Cardiac septum (tissue), 1 donor: ENCODE results near the gene SMOC2. TPM values are rescaled to one million over a fixed set of nuclear protein-coding genes. Genes with fewer than 3 reads are reported as not detected.
"Not testable (repeated sequence)": the region's sequence is repeated elsewhere in the genome, so short reads cannot be mapped to it uniquely, and the experiment has no call there.

Experiments used
- DNase-seq: peaks from one replicate; pipeline ENCODE4 v3.0.0-alpha.2; 2020; ENCODE audit warnings: low spot score
- intact Hi-C: fragments of 100-400 bp; cut with DNase I; formaldehyde crosslinking; loops from one replicate; pipeline ENCODE4 v1.14.0; 2022
- total RNA-seq: library from RNA; stranded (reverse); fragmentation: NEBNext Ultra II Directional; extraction: Animal tissue kit (Norgen Biotek cat#: 25700); gene quantifications from one replicate; pipeline ENCODE4 v1.2.1, GENCODE V29; 2021
- donor health status: DM: no; HTN: no; CAD: no.

The SMOC2 gene
- total RNA-seq, 1 donor from 2014 or later = 37.2 TPM

- DNase-seq, intact Hi-C loops: not testable (repeated sequence)
Observed at GRCh38 chr6:168677323-168677781, 236.4 kb downstream of the SMOC2 start.

- intact Hi-C loops = no loop called here
- no peak for DNase-seq
Observed at GRCh38 chr6:168678077-168678476, 237.1 kb downstream of the SMOC2 start.

GRCh38 chr6:168678588-168678987 lies 237.6 kb downstream of the SMOC2 start:
- intact Hi-C loops = no loop called here
- peak; percentile 33 for DNase-seq

DNA sequence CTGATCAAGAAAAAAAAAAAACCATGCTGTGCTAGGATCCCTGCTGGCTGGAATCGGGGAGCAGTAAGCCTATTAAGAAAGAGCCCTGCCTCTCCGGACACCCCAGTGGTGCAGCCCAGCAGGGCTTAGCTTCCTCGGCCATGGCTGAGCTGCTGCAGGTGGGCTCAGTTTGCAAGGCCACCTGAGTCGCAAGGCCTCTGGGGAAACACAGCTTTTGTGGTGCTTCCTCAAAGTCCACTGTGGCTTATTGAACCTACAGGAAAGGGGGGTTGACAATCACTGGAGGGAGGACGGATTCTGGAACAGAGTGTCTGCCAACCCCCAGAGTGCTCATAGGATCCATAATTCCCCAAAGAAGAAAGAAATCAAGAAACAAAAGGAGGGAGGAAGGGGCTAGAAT lies 240.8 kb downstream of the SMOC2 start:
- intact Hi-C loops = no loop called here
- peak; percentile 17 for DNase-seq

DNA sequence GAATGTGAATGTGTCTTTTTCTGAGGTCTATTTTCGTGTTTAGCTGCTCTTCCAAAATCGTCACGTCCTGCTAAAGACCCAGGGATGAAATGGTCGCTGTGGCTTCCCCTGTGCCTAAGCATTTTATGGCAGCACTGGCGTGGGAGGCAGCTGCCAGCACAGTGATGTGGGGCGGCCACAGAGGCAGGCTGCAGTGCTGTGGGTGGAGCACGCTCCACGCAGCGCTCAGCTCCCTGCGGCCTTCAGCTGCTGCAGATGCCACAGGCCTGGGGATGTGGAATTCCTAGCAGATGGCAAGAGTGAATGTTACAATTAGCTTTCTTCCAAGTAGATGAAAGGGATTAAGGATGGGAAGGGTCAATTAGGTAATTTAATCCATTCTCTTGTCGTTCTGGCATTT lies 242.6 kb downstream of the SMOC2 start:
- no peak for DNase-seq

GRCh38 chr6:168684471-168684870 lies 243.5 kb downstream of the SMOC2 start:
- peak; percentile 55 for DNase-seq
- intact Hi-C loops = no loop called here

More for the DNA sequence above, 242.6 kb downstream of the SMOC2 start:
- intact Hi-C loops = no loop called here

DNA sequence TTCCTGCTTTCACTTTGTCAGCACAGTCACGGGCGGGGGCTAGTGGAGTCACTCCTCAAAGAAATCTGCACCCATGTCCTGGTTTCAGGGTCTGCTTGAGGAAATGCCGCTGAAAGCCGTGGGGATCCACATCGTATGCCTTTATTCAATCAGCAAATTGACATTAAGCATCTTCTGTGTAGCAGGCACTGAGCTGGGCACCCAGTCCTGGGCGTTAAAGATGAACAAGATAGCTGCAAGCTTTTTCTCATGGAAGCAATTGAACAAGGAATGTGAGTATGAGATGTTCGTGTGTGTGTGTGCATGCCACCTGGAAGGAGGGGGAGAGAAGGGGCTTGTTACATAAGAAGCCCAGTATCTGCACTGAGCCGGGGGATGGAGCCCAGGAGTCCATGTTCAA lies 243.9 kb downstream of the SMOC2 start:
- intact Hi-C loops = no loop called here
- DNase-seq = peak; percentile 58

DNA sequence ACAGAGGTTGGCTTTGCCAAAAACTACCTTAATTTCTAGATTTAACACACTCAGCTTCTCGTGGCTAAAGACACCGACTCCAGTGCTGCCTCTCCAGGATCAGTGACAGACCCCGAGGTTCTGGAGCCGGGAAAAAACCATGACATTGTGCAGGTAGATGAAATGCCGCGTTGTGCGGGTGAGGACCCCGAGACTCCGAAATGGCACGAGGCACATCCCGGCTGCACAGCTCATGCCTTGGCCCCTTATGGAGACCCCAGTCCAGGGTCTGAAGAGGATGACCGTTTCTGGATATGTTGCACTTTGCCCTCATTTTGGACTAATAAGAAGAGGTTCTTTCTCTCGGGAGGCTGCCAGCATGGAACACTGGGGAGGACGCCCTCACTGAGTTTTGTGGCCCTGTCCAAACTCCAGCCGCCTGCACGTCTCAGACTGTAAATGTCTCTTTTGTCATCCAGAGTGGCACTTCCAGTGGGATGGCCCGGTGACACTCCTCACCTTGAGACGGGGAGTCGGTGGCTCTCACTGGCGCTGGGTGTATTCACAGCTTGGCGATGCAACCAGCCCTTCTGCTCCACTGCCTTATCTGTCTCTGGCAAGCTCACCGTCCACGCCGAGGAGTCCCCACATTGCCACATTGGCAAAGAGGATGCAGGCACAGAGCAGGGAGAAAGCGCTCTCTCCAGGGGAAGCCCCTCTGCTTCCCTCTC lies 245.2 kb downstream of the SMOC2 start:
- intact Hi-C loops = no loop called here
- peak; percentile 59 for DNase-seq

DNA sequence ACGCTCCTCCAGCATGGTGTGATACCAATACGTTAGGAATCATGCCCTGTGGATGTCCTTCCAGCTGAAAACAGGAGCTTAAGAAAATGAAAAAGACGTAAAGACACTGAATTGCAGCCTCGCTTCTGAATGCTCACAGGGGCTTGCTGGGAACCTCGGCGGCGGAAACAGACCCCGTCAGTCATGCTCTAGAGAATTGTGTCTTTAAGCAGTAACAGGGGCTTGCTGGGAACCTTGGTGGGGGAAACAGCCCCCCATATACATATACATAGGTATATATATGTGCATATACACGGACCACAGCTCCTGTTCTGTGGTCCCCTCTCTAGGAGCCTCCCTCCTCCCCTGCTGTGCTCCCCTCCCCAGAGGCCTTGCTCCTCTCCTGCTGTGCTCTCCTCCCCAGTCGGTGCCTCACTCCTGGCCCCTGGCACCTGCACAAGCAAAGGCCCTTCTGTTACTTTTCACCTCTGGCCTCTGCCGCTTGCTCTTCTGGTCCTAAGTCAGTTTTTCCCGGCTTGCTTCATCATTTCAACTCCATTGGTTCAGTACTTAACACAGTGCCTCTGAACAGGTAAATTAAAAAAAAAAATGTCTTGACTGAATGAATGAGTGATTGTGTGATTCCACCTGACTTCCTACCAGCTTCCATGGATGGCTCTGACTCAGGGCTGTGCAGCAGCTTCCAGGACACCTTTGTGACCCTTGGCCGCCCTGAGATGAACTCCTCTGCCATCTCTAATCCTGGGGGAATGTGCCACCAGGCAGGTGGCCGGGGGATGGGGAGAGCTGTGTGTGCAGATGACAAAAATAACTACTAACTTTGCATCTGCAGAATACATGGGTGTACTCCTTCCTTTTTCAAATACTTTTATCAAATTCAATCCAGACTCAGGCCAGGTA lies 246.1 kb downstream of the SMOC2 start:
- DNase-seq = peak; percentile 59
- intact Hi-C loops = no loop called here

DNA sequence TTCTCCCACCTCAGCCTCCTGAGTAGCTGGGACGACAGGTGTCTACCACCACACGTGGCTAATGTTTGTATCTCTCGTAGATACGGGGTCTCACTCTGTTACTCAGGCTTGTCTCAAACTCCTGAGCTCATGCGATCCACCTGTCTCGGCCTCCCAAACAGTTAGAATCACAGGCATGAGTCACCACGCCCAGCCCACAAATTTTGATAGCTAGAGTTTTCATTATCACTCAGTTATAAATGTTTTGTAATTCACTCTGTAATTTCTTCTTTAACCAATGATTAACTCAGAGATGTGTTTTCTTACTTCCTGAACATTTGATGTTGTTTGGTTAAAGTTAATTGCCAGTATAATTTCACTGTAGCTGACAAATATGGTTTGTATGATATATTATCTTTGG lies 249.3 kb downstream of the SMOC2 start:
- no peak for DNase-seq
- intact Hi-C loops = no loop called here

GRCh38 chr6:168691774-168692173 lies 250.8 kb downstream of the SMOC2 start:
- peak; percentile 44 for DNase-seq
- intact Hi-C loops = no loop called here

DNA sequence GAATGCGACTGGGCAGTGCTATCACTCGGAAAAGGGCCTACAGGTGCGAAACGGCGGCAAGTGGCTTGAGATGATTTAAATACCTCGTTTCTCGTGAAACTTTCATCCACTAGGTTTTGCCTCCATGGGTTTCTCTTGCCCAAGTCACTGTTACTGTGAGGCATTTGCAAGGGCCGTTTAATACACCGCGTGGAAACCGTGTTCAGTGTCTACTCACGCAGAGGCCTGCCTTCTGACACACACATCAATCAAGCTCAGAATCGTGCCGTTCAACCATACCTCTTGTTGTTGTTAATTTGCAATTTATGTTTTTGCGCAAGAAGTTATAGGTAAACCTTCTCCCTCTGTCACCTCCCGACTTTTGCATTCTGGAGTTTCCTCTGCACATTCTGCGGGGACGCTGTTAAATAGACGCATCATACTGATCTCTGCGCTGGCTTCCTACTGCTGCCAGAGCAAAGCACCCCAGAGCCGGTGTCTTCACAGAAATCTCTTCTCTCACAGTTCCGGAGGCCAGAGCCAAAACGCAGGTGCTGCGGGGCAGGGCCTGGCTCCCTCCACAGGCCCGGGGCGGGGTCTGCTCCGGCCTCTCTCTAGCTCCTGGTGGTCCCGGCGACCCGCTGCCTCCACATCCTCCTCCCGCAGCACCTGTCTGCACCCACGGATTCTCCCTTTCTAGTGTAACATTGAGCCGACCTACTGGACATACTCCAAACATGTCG lies 251.4 kb downstream of the SMOC2 start:
- peak; percentile 73 for DNase-seq
- intact Hi-C loops = no loop called here

GRCh38 chr6:168692915-168693257 lies 251.9 kb downstream of the SMOC2 start:
- not testable (repeated sequence) for DNase-seq

DNA sequence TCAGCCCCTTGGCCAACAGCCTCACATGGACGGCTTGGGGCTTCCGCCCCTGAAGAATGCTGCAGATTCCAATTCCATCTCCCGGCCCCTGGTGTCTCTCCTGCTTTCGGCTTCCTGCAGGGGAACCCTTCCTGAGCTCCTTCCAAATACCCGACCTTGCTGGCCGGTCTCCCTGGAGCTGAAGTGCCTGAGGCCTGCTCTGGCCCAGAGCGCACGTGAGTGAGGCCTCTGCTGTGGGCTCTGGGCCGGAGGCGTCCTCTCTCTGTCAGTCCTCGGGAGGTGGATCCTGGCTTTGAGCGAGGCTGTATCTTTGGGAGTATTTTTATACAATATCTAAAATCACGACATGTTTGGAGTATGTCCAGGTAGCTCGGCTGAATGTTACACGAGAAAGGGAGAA lies 253.8 kb downstream of the SMOC2 start:
- intact Hi-C loops, DNase-seq: not testable (repeated sequence)

More at GRCh38 chr6:168692915-168693257, 251.9 kb downstream of the SMOC2 start:
- intact Hi-C loops = not testable (repeated sequence)

GRCh38 chr6:168695701-168696100 lies 254.7 kb downstream of the SMOC2 start:
- DNase-seq = no peak
- intact Hi-C loops = no loop called here

DNA sequence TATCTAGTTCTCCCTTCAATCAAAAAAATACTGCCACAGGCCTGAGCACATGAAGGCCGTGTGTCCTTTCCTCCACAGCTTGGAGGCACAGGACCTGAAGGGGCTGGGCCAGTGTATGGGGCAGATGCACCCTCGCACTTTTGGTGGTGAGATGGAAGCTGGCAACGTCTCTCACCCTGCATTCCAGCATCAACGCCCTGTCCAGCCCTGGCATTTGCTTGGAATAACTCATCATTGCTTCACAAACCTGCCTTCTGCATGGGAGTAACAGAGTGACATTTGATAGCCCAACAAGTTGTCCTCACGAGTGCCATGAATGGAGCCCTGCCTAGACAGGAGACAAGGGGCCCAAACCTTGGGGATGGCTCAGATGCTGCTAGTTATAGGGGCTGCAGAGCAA lies 257.9 kb downstream of the SMOC2 start:
- no peak for DNase-seq
- intact Hi-C loops = no loop called here

GRCh38 chr6:168699631-168700295 lies 258.8 kb downstream of the SMOC2 start:
- DNase-seq = peak; percentile 54
- intact Hi-C loops = no loop called here

- DNase-seq = peak; percentile 50
- intact Hi-C loops = no loop called here
Observed at GRCh38 chr6:168700880-168701279, 259.9 kb downstream of the SMOC2 start.

DNA sequence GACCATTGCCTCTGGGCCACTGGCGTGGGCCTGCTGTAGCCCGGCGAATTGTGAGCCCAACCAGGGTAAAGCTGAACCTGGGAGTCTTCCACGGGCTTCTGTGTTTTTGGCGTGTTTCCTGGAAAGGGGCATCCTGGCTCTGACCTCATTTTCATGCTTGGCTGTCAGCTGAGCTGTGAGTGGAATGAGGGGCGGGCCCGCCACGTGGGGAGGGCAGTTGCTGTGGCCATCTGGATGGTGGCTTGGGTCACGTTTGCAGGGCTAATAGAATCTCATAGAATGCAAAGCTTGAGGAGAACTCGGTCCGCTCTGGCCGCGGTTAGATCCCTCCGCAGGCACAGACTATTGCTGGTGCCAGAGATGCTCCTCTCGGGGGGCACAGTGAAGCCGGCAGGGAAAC lies 263.0 kb downstream of the SMOC2 start:
- intact Hi-C loops = no loop called here
- no peak for DNase-seq

DNA sequence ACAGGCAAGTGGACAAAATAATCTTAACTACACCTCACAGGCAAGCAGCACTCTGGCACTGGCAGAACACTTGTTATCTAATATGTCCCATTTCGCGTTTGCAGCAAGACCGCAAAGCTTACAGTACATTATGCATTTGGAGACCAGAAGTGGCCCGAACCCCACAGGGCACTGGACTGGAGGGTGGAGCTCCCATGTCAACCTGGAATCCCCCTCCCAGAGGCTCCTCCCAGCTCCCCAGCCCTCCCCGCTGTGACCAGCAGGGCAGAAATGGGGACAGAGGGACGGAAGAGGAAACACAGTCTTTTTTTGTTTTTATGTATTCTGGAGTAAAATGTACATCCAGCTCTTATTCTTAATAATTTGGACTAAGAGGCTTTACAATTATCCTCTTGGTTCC lies 263.7 kb downstream of the SMOC2 start:
- peak; percentile 35 for DNase-seq
- intact Hi-C loops = no loop called here
